Measurements from ENCODE around the gene KIAA0513.
A peak's percentile ranks its signal among the peaks of the same experiment; 100 is the strongest.

Gene KIAA0513

GRCh38 chr16:85027958-85028684 lies 526 bp downstream of the KIAA0513 start:
- peak overlapping the region; percentile 39 for H3K9ac ChIP-seq
- H3K27me3 ChIP-seq (ENCODE audit: control insufficient read depth, insufficient read depth, low read length), result no peaks in the 10 kb centered on the region
- no peaks in the 10 kb centered on the region for H3K79me2 ChIP-seq
- H3K4me2 ChIP-seq (ENCODE audit: low read length), result peak overlapping the region; percentile 85
- peak overlapping the region; percentile 89 for H3K4me3 ChIP-seq (ENCODE audit: low read depth, low read length)
- peak overlapping the region; percentile 75 for H2AFZ ChIP-seq
- no peaks in the 10 kb centered on the region for H3K9me3 ChIP-seq (ENCODE audit: control insufficient read depth, low read length)
- H3K27ac ChIP-seq, result peak overlapping the region; percentile 62
- H3K4me1 ChIP-seq, result no peaks in the 10 kb centered on the region
- no peaks in the 10 kb centered on the region for H3K36me3 ChIP-seq (ENCODE audit: control insufficient read depth, insufficient read depth, low read length)
- no peak for TF ChIP-seq CTCF (IDR thresholded peaks at IDR 0.05)

GRCh38 chr16:85028685-85029407 lies 1.3 kb downstream of the KIAA0513 start:
- Histone ChIP-seq H3K9me3 (ENCODE audit: control insufficient read depth, low read length) (no peaks in the 10 kb centered on the region), H3K4me2 (ENCODE audit: low read length) (peak overlapping the region; percentile 85), H3K27me3 (ENCODE audit: control insufficient read depth, insufficient read depth, low read length) (no peaks in the 10 kb centered on the region), H3K36me3 (ENCODE audit: control insufficient read depth, insufficient read depth, low read length) (no peaks in the 10 kb centered on the region), H3K27ac (no peak overlapping the region), H3K79me2 (no peaks in the 10 kb centered on the region), H2AFZ (peak overlapping the region; percentile 75), H3K4me1 (no peaks in the 10 kb centered on the region), H3K4me3 (ENCODE audit: low read depth, low read length) (peak overlapping the region; percentile 7), H3K9ac (no peak overlapping the region)
- TF ChIP-seq CTCF (IDR thresholded peaks at IDR 0.05), result no peak

GRCh38 chr16:85029408-85029784 lies 1.8 kb downstream of the KIAA0513 start:
- Histone ChIP-seq H3K4me1 (no peaks in the 10 kb centered on the region), H3K36me3 (ENCODE audit: control insufficient read depth, insufficient read depth, low read length) (no peaks in the 10 kb centered on the region), H3K9me3 (ENCODE audit: control insufficient read depth, low read length) (no peaks in the 10 kb centered on the region), H3K79me2 (no peaks in the 10 kb centered on the region), H2AFZ (no peak overlapping the region), H3K27ac (no peak overlapping the region), H3K4me3 (ENCODE audit: low read depth, low read length) (no peak overlapping the region), H3K4me2 (ENCODE audit: low read length) (no peak overlapping the region), H3K27me3 (ENCODE audit: control insufficient read depth, insufficient read depth, low read length) (no peaks in the 10 kb centered on the region), H3K9ac (no peak overlapping the region)
- TF ChIP-seq CTCF (IDR thresholded peaks at IDR 0.05), result no peak

GRCh38 chr16:85029981-85030401 lies 2.4 kb downstream of the KIAA0513 start:
- H3K27ac ChIP-seq, result no peak overlapping the region
- H3K36me3 ChIP-seq (ENCODE audit: control insufficient read depth, insufficient read depth, low read length), result no peaks in the 10 kb centered on the region
- H2AFZ ChIP-seq, result no peak overlapping the region
- no peaks in the 10 kb centered on the region for H3K9me3 ChIP-seq (ENCODE audit: control insufficient read depth, low read length)
- H3K79me2 ChIP-seq, result no peaks in the 10 kb centered on the region
- TF ChIP-seq CTCF (IDR thresholded peaks at IDR 0.05), result no peak
- no peak overlapping the region for H3K4me2 ChIP-seq (ENCODE audit: low read length)
- no peak overlapping the region for H3K4me3 ChIP-seq (ENCODE audit: low read depth, low read length)
- no peaks in the 10 kb centered on the region for H3K4me1 ChIP-seq
- no peak overlapping the region for H3K9ac ChIP-seq
- H3K27me3 ChIP-seq (ENCODE audit: control insufficient read depth, insufficient read depth, low read length), result no peaks in the 10 kb centered on the region
